HCT116 (cell line): ENCODE results near the gene CKAP2L. TPM values are rescaled to one million over a fixed set of nuclear protein-coding genes. Genes with fewer than 3 reads are reported as not detected.

Experiments used
- ATAC-seq: fragments of 200-7000 bp; cut with Tn5 transposase; 2 replicates; pipeline ENCODE4 v1.9.1; 2020; ENCODE audit warnings: mild to moderate bottlenecking, moderate library complexity
- BruUV-seq: library from RNA; stranded (reverse); fragments of 400-500 nt; replicated peaks from 2 replicates; lab custom pipeline; 2021; lab: Mats Ljungman, UMichigan
- CTCF ChIA-PET: fragments of 300-600 bp; sonication (Branson Sonifier 250); formaldehyde crosslinking; loops from one replicate; lab custom pipeline; 2021; ENCODE audit warnings: antibody characterized with exemption; lab: Charles Lee
- POLR2A ChIA-PET: fragments of 300-600, 350-600 bp; sonication (Branson Sonifier 250); formaldehyde crosslinking; loops from one replicate; lab custom pipeline; 2021; ENCODE audit warnings: antibody characterized with exemption; lab: Charles Lee
- RAD21 ChIA-PET, 2 experiments: fragments of 300-600 bp; sonication (Branson Sonifier 250); formaldehyde crosslinking; loops; one replicate each; lab custom pipeline; 2023; ENCODE audit warnings: low total read pairs in 2 of 2; ENCODE audit not compliant: uncharacterized antibody in 2 of 2, unreplicated experiment in 2 of 2, low non-redundant PET in 1 of 2; lab: Charles Lee
- DNase-seq: peaks from one replicate; pipeline ENCODE4 v3.0.0-alpha.2; 2010; ENCODE audit warnings: low read depth, low spot score
- H2AFZ ChIP-seq: fragments of 200-600 bp; shearing (Covaris generic), sonication (generic); 2 replicates; pipeline ENCODE4 v1.6.1; 2017; ENCODE audit warnings: low read depth, mixed run types, mixed read lengths, antibody characterized with exemption, low read length; ENCODE audit not compliant: poor library complexity, severe bottlenecking
- H3K27ac ChIP-seq: 2 replicates; pipeline ENCODE4 v1.5.1; 2012; ENCODE audit warnings: low read depth, low read length
- H3K27me3 ChIP-seq: fragments of 200-600 bp; sonication (generic); 2 replicates; pipeline ENCODE4 v1.6.1; 2016; ENCODE audit warnings: mixed run types, low read length, mixed read lengths; ENCODE audit not compliant: insufficient read depth
- H3K36me3 ChIP-seq, 2 experiments: fragments of 200-500 bp in 1 of 2; fragments of 200-600 bp in 1 of 2; sonication (Bioruptor generic) in 1 of 2; sonication (generic) in 1 of 2; 2 replicates each; pipeline versions ENCODE4 v1.5.1 to v1.6.1; 2014 to 2016; ENCODE audit warnings: low read length in 2 of 2, inconsistent platforms in 1 of 2, mixed read lengths in 1 of 2, mixed run types in 1 of 2; ENCODE audit not compliant: insufficient read depth in 2 of 2, control insufficient read depth in 1 of 2
- H3K4me1 ChIP-seq, 2 experiments: fragments of 200-600 bp in 1 of 2; sonication (generic) in 1 of 2; 2 replicates each; pipeline versions ENCODE4 v1.5.1 to v1.6.1; 2012 to 2017; ENCODE audit warnings: low read length in 2 of 2, inconsistent platforms in 1 of 2, mild to moderate bottlenecking in 1 of 2, mixed read lengths in 1 of 2, mixed run types in 1 of 2, moderate library complexity in 1 of 2; ENCODE audit not compliant: insufficient read depth in 2 of 2, control insufficient read depth in 1 of 2
- H3K4me2 ChIP-seq: fragments of 200-600 bp; sonication (generic); 2 replicates; pipeline ENCODE4 v1.6.1; 2017; ENCODE audit warnings: mixed run types, low read length, mixed read lengths
- H3K4me3 ChIP-seq, 2 experiments: fragments of 200-600 bp in 1 of 2; sonication (generic) in 1 of 2; replicated peaks in 1 of 2; 2 replicates each; pipeline ENCODE4 v1.5.1; 2011 to 2016; ENCODE audit warnings: low read length in 2 of 2, control low read depth in 1 of 2, low read depth in 1 of 2, mild to moderate bottlenecking in 1 of 2, mixed read lengths in 1 of 2, mixed run types in 1 of 2
- H3K79me2 ChIP-seq: fragments of 200-600 bp; sonication (generic); 2 replicates; pipeline ENCODE4 v1.6.1; 2017; ENCODE audit warnings: mild to moderate bottlenecking, mixed run types, low read length, moderate library complexity, mixed read lengths; ENCODE audit not compliant: insufficient read depth
- H3K9ac ChIP-seq: fragments of 200-600 bp; sonication (generic); 2 replicates; pipeline ENCODE4 v1.6.1; 2016; ENCODE audit warnings: low read length, mixed read lengths
- H3K9me2 ChIP-seq: fragments of 200-600 bp; sonication (generic), shearing (Covaris generic); 2 replicates; pipeline ENCODE4 v1.6.1; 2017; ENCODE audit warnings: mixed run types, mild to moderate bottlenecking, moderate library complexity; ENCODE audit not compliant: insufficient read depth
- H3K9me3 ChIP-seq, 2 experiments: fragments of 200-500 bp in 1 of 2; fragments of 200-600 bp in 1 of 2; sonication (Bioruptor generic) in 1 of 2; sonication (generic) in 1 of 2; 2 replicates each; pipeline ENCODE4 v1.6.1; 2014 to 2017; ENCODE audit warnings: low read length in 2 of 2, mixed read lengths in 2 of 2, inconsistent platforms in 1 of 2, low read depth in 1 of 2, mild to moderate bottlenecking in 1 of 2, mixed run types in 1 of 2, moderate library complexity in 1 of 2; ENCODE audit not compliant: control insufficient read depth in 1 of 2, insufficient read depth in 1 of 2
- H4K20me1 ChIP-seq: fragments of 200-600 bp; sonication (generic), shearing (Covaris generic); 2 replicates; pipeline ENCODE4 v1.6.1; 2017; ENCODE audit warnings: mixed run types, mild to moderate bottlenecking, moderate library complexity; ENCODE audit not compliant: insufficient read depth
- CEBPB ChIP-seq: IDR thresholded peaks from 2 replicates; pipeline ENCODE4 v1.6.1; 2012; ENCODE audit warnings: low read depth
- EZH2phosphoT487 ChIP-seq: fragments of 200-600 bp; IDR thresholded peaks from 2 replicates; pipeline ENCODE4 v1.6.1; 2018; ENCODE audit warnings: antibody characterized with exemption, borderline replicate concordance
- FOSL1 ChIP-seq: IDR thresholded peaks from 2 replicates; pipeline ENCODE4 v1.6.1; 2012; ENCODE audit warnings: low read depth
- JUND ChIP-seq: IDR thresholded peaks from 2 replicates; pipeline ENCODE4 v1.6.1; 2012
- POLR2A ChIP-seq: IDR thresholded peaks from 2 replicates; pipeline ENCODE4 v1.7.0; 2011; ENCODE audit warnings: borderline replicate concordance; ENCODE audit not compliant: insufficient read depth, insufficient read length; ENCODE audit errors: extremely low read depth
- RAD21 ChIP-seq: IDR thresholded peaks from 2 replicates; pipeline ENCODE4 v1.6.1; 2012; ENCODE audit warnings: low read depth, mild to moderate bottlenecking
- SP1 ChIP-seq: IDR thresholded peaks from 2 replicates; pipeline ENCODE4 v1.6.1; 2012; ENCODE audit warnings: low read depth
- SRF ChIP-seq: IDR thresholded peaks from 2 replicates; pipeline ENCODE4 v1.6.1; 2012; ENCODE audit warnings: low read depth
- ZNF274 ChIP-seq: fragments of 200-500 bp; sonication (Bioruptor generic); IDR thresholded peaks from 2 replicates; pipeline ENCODE4 v1.6.1; 2014; ENCODE audit warnings: mild to moderate bottlenecking, low read depth, low read length, inconsistent platforms
- intact Hi-C: fragments of 100-400 bp; cut with micrococcal nuclease; formaldehyde crosslinking; loops from 2 replicates; pipeline ENCODE4 v1.10.0; 2022
- total RNA-seq: library from RNA; stranded (reverse); gene quantifications from one replicate; pipeline ENCODE4 v1.2.1, GENCODE V29; 2021; ENCODE audit not compliant: unreplicated experiment
- TF ChIP-seq, protein P1 (sequence below): IDR thresholded peaks from 2 replicates; pipeline ENCODE4 v1.6.1; 2012

CKAP2L gene
- total RNA-seq, 1 experiment from 2014 or later: 27.5 TPM

DNA sequence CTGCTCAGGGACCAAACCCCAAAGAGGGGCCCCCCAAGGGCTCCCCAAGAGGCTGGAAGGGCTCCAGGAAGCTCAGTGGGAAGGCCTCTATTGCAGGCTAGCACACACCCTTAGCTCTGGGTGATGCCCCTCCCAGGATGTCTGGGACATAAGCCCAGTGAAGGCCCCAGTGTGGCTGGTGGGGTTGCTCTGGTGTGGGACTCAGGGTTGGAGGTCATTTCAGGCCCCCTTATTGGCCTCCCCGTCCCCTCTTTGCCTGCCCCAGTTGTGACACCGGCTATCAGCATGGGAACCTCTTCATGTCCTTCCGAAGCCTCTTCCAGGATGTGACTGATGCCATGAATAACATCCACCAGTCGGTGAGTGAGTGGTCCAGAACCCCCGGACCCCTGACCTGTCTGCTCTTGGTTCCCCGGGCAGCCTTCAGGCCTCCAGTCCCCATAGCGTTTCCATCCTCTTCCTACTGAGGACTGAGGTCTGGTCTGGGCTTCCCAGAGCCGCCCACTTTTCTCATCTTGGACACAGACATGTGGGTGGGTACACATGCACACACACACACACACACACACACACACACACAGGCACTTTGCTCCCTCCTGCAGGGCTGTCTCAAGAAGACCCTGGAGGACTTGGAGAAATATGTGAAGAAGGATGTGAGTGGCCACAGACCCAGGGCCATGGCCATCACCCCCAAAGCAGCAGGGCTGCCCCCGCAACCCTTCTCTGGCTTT, 41.4 kb downstream of the CKAP2L start:
- ATAC-seq: no peak
- Histone ChIP-seq H3K27me3 (no peaks in the 10 kb centered on the region), H3K9me2 (no peaks in the 10 kb centered on the region), H2AFZ (no peak overlapping the region), H3K9ac (no peak overlapping the region), H3K27ac (no peak overlapping the region), H3K4me1 (peaks cover 13 to 29% of the 10 kb centered on the region in 2 experiments), H3K9me3 (no peaks in the 10 kb centered on the region), H4K20me1 (no peaks in the 10 kb centered on the region), H3K79me2 (no peaks in the 10 kb centered on the region), H3K4me2 (no peak overlapping the region), H3K36me3 (no peaks in the 10 kb centered on the region), H3K4me3 (no peak overlapping the region)
- no peak for DNase-seq
- intact Hi-C loops: no loop called here
- TF ChIP-seq FOSL1 (no peak), ZNF274 (no peak), SP1 (no peak), RAD21 (no peak), EZH2phosphoT487 (no peak), POLR2A (no peak), CEBPB (no peak), SRF (no peak), JUND (no peak)
- TF ChIP-seq, protein P1, sequence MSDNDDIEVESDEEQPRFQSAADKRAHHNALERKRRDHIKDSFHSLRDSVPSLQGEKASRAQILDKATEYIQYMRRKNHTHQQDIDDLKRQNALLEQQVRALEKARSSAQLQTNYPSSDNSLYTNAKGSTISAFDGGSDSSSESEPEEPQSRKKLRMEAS: no peak
- no TSS peak for BruUV-seq
- RAD21 ChIA-PET: interaction anchor here in 1 of 2 experiments (0.7 kb wide), 1 partner anchor 122 kb away, joined by 4 read pairs; no protein-coding TSS in a partner anchor
- POLR2A ChIA-PET: no interaction called here
- CTCF ChIA-PET: no interaction called here

DNA sequence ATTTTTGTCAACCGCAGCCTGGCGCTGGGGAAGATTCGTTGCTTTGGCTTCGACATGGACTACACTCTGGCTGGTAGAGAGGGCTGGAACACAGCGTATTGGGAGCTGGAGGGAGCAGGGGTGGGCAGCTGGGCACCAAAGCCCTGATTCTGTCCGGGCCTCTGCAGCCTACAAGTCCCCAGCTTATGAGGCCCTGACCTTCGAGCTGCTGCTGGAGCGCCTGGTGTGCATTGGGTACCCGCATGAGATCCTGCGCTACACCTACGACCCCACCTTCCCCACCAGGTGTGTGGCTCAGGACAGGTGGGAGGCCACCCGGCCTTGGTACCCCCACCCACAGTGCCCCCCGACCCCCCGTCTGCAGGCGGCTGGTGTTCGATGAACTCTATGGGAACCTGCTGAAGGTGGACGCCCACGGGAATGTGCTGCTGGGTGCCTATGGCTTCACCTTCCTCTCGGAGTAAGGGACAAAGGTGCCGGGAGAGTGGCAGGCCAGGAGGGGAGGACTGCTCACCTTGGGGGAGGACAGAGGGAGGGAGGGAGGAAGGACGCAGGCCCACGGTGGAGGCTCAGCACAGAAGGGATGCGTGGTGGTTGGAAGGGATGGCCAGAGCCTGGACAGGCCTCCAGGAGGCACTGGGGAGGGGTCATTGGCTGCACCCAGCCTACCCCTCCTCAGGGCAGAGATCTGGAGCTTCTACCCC, 42.4 kb downstream of the CKAP2L start:
- CTCF ChIA-PET: no interaction called here

More for the DNA sequence above, 42.4 kb downstream of the CKAP2L start:
- no peak overlapping the region for H3K9ac ChIP-seq
- BruUV-seq: no TSS peak
- H3K4me2 ChIP-seq: no peak overlapping the region
- TF ChIP-seq SP1: no peak
- H3K4me1 ChIP-seq: peaks cover 13 to 27% of the 10 kb centered on the region in 2 experiments
- no peaks in the 10 kb centered on the region for H3K27me3 ChIP-seq
- no peak overlapping the region for H3K4me3 ChIP-seq
- intact Hi-C loops: no loop called here
- no peaks in the 10 kb centered on the region for H3K36me3 ChIP-seq
- no peaks in the 10 kb centered on the region for H4K20me1 ChIP-seq
- POLR2A ChIA-PET: no interaction called here
- H3K79me2 ChIP-seq: no peaks in the 10 kb centered on the region
- H2AFZ ChIP-seq: no peak overlapping the region
- H3K27ac ChIP-seq: no peak overlapping the region
- H3K9me2 ChIP-seq: no peaks in the 10 kb centered on the region
- RAD21 ChIA-PET: no interaction called here
- ATAC-seq (no peak), DNase-seq (no peak)
- no peaks in the 10 kb centered on the region for H3K9me3 ChIP-seq
